K562 (cell line): Measurements from ENCODE around the gene LY6G6C. TPM values are rescaled to one million over a fixed set of nuclear protein-coding genes. Genes with fewer than 3 reads are reported as not detected.

ENCODE experiments used
- ATF4 ChIP-seq: fragments of 450-650 bp; formaldehyde crosslinking; IDR thresholded peaks from 2 replicates; pipeline ENCODE4 v1.4.0; 2022; ENCODE audit warnings: mild to moderate bottlenecking, moderate library complexity
- CLOCK ChIP-seq: fragments of 250-450 bp; sonication (Bioruptor Pico); IDR thresholded peaks from 2 replicates; pipeline ENCODE4 v1.4.0; 2020; ENCODE audit warnings: mild to moderate bottlenecking, moderate library complexity, borderline replicate concordance
- ETV5 ChIP-seq: sonication (generic); formaldehyde crosslinking; IDR thresholded peaks from 2 replicates; pipeline ENCODE4 v1.4.0; 2020; ENCODE audit warnings: low read depth, mild to moderate bottlenecking, missing genetic modification reagents
- ETV6 ChIP-seq, 3 experiments: fragments of 150-350 bp in 1 of 3; sonication (generic) in 1 of 3; formaldehyde crosslinking in 1 of 3; IDR thresholded peaks; 2 replicates each; pipeline versions ENCODE4 v1.6.1 to v1.8.0; 2014 to 2022; ENCODE audit warnings: borderline replicate concordance in 2 of 3, low read depth in 2 of 3, antibody characterized with exemption in 1 of 3, low read length in 1 of 3, mild to moderate bottlenecking in 1 of 3, missing genetic modification reagents in 1 of 3
- HIVEP1 ChIP-seq: fragments of 250-450 bp; sonication (Bioruptor Pico); IDR thresholded peaks from 2 replicates; pipeline ENCODE4 v1.4.0; 2020; ENCODE audit warnings: mild to moderate bottlenecking
- MLX ChIP-seq, 2 experiments: fragments of 450-650 bp in 1 of 2; sonication (generic) in 1 of 2; formaldehyde crosslinking; conservative IDR thresholded peaks; 2 replicates each; pipeline versions ENCODE4 v1.4.0 to v1.8.1; 2020 to 2022; ENCODE audit warnings: mild to moderate bottlenecking in 1 of 2, missing genetic modification reagents in 1 of 2
- MYC ChIP-seq, 2 experiments: fragments of 250-450 bp in 1 of 2; sonication (Bioruptor Pico) in 1 of 2; IDR thresholded peaks; 2 replicates each; pipeline versions ENCODE4 v1.5.1 to v1.6.1; 2012 to 2021; ENCODE audit warnings: low read depth in 2 of 2, borderline replicate concordance in 1 of 2, improper control_type of control experiment in 1 of 2, low read length in 1 of 2, mild to moderate bottlenecking in 1 of 2, moderate library complexity in 1 of 2
- RREB1 ChIP-seq: fragments of 250-450 bp; sonication (Bioruptor Pico); IDR thresholded peaks from 2 replicates; pipeline ENCODE4 v1.4.0; 2020
- SMAD4 ChIP-seq: fragments of 250-450 bp; sonication (Bioruptor Pico); conservative IDR thresholded peaks from 2 replicates; pipeline ENCODE4 v1.8.0; 2021; ENCODE audit warnings: inconsistent platforms, mild to moderate bottlenecking, moderate library complexity
- SREBF2 ChIP-seq: sonication (generic); formaldehyde crosslinking; IDR thresholded peaks from 2 replicates; pipeline ENCODE4 v1.4.0; 2020; ENCODE audit warnings: mild to moderate bottlenecking, missing genetic modification reagents
- STAT6 ChIP-seq: sonication (generic); formaldehyde crosslinking; IDR thresholded peaks from 2 replicates; pipeline ENCODE4 v1.8.1; 2023; ENCODE audit warnings: mild to moderate bottlenecking, missing genetic modification reagents
- polyA plus RNA-seq, 8 experiments: library from polyadenylated mRNA; depleted of rRNA in 4 of 8; stranded (reverse) in 5 of 8; unstranded in 3 of 8; fragments of >200 nt; fragmentation: Nextera tagmentation in 2 of 8; fragmentation: Illumina TruSeq in 1 of 8; extraction: Ambion mirVana in 2 of 8; extraction: Trizol in 1 of 8; gene quantifications; 2 replicates each; pipeline versions ENCODE4 v1.2.1 to v1.2.3, GENCODE V29; 2011 to 2014; ENCODE audit warnings: inconsistent platforms in 1 of 8, missing spikeins in 1 of 8
- total RNA-seq, 7 experiments: library from RNA; depleted of rRNA in 6 of 7; stranded (reverse); fragments of >200 nt in 6 of 7; fragmentation: Illumina TruSeq in 2 of 7; extraction: Trizol in 2 of 7; gene quantifications; 2 replicates each; pipeline versions ENCODE4 v1.2.1 to v1.2.3, GENCODE V29; 2011 to 2021; ENCODE audit warnings: low replicate concordance in 1 of 7

Gene LY6G6C
- total and polyA plus RNA-seq, 9 of the 15 experiments (the other 6 are each of a cell fraction or from before 2014, with no cell fraction given) = 0.06 to 0.20 TPM; not detected in 7

- TF ChIP-seq RREB1 (CRISPR knock-in tag) (peak; percentile 62; the same call in 1 of the 2 replicates), MLX (CRISPR knock-in tag; conservative IDR thresholded peaks at IDR 0.05) (peak; percentile 85 to 90; a peak in 2 of 4 replicates), ETV5 (no peak), CLOCK (no peak), HIVEP1 (CRISPR knock-in tag) (peak; percentile 53; the same call in 1 of the 2 replicates), ATF4 (CRISPR knock-in tag) (peak; percentile 35), SMAD4 (CRISPR knock-in tag) (peak; percentile 6; the same call in 1 of the 2 replicates), ETV6 (IDR thresholded peaks at IDR 0.05; ENCODE audit: borderline replicate concordance in 1 of 2, low read depth in 2 of 2, low read length in 1 of 2) (no peak), ETV6 (CRISPR knock-in tag; IDR thresholded peaks at IDR 0.05; ENCODE audit: borderline replicate concordance) (0 out of 2 replicates have a peak, but pooled peaks have one; percentile 46), MYC (IDR thresholded peaks at IDR 0.05; ENCODE audit: low read depth, low read length) (no peak), MYC (CRISPR knock-in tag; IDR thresholded peaks at IDR 0.05; ENCODE audit: borderline replicate concordance, low read depth) (peak; percentile 74; the same call in 1 of the 2 replicates), STAT6 (CRISPR knock-in tag) (0 out of 2 replicates have a peak, but pooled peaks have one; percentile 53), SREBF2 (0 out of 2 replicates have a peak, but pooled peaks have one; percentile 69)
These were observed 15.3 kb upstream of the LY6G6C start (continued) for GRCh38 chr6:31736768-31737314.
